Endothelial cell of umbilical vein (primary cell): ENCODE data around the gene PDE8B. TPM values are rescaled to one million over a fixed set of nuclear protein-coding genes. Genes with fewer than 3 reads are reported as not detected.

Experiments used
- BruUV-seq: library from RNA; stranded (reverse); fragments of 400-500 nt; replicated peaks from 2 replicates; lab custom pipeline; 2021; lab: Mats Ljungman, UMichigan
- CTCF ChIA-PET: fragments of 300-600, 350-600 bp; sonication (Branson Sonifier 250); formaldehyde crosslinking; loops from one replicate; lab custom pipeline; 2021; ENCODE audit warnings: antibody characterized with exemption, inconsistent platforms; lab: Charles Lee
- POLR2A ChIA-PET: fragments of 300-600, 350-600 bp; sonication (Branson Sonifier 250); formaldehyde crosslinking; loops from one replicate; lab custom pipeline; 2021; ENCODE audit warnings: antibody characterized with exemption, inconsistent platforms; lab: Charles Lee
- DNase-seq: peaks from one replicate; pipeline ENCODE4 v3.0.0-alpha.2; 2011; ENCODE audit warnings: low read depth, low spot score
- FAIRE-seq: peaks from 2 replicates; lab custom pipeline; 2011; peaks lifted over from hg19 to GRCh38; lab: Jason Lieb, UNC
- H2AFZ ChIP-seq: 2 replicates; pipeline ENCODE4 v1.6.0; 2012; ENCODE audit warnings: low read depth, low read length, control low read depth, inconsistent platforms
- H3K27ac ChIP-seq: 2 replicates; pipeline ENCODE4 v1.5.1; 2011; ENCODE audit warnings: low read depth, mild to moderate bottlenecking, control low read depth, low read length, moderate library complexity; ENCODE audit not compliant: insufficient read depth
- H3K27me3 ChIP-seq, 2 experiments: 2 replicates each; pipeline versions ENCODE4 v1.6.0 to v1.6.1; 2011; ENCODE audit warnings: low read length in 2 of 2, mixed read lengths in 1 of 2; ENCODE audit not compliant: control insufficient read depth in 2 of 2, insufficient read depth in 2 of 2
- H3K36me3 ChIP-seq, 2 experiments: 2 replicates in 1 of 2; 3 replicates in 1 of 2; pipeline ENCODE4 v1.5.1; 2011; ENCODE audit warnings: low read length in 2 of 2, mild to moderate bottlenecking in 1 of 2, moderate library complexity in 1 of 2; ENCODE audit not compliant: control insufficient read depth in 2 of 2, insufficient read depth in 2 of 2; ENCODE audit errors: extremely low read depth in 1 of 2
- H3K4me1 ChIP-seq: 3 replicates; pipeline ENCODE4 v1.5.1; 2011; ENCODE audit warnings: mild to moderate bottlenecking, low read length; ENCODE audit not compliant: control insufficient read depth, insufficient read depth; ENCODE audit errors: extremely low read depth
- H3K4me2 ChIP-seq: 2 replicates; pipeline ENCODE4 v1.6.1; 2011; ENCODE audit warnings: low read length, control low read depth, mixed read lengths; ENCODE audit not compliant: insufficient read depth
- H3K4me3 ChIP-seq, 3 experiments: fragments of 200-600 bp in 1 of 3; sonication (generic), shearing (Covaris generic) in 1 of 3; replicated peaks in 1 of 3; 2 replicates each; pipeline ENCODE4 v1.5.1; 2011 to 2016; ENCODE audit warnings: control low read depth in 3 of 3, low read length in 3 of 3, mild to moderate bottlenecking in 2 of 3, inconsistent platforms in 1 of 3, low read depth in 1 of 3, moderate library complexity in 1 of 3; ENCODE audit not compliant: insufficient read depth in 1 of 3
- H3K79me2 ChIP-seq: 2 replicates; pipeline ENCODE4 v1.6.0; 2012; ENCODE audit warnings: low read length, inconsistent platforms; ENCODE audit not compliant: control insufficient read depth, insufficient read depth
- H3K9ac ChIP-seq: replicated peaks from 2 replicates; pipeline ENCODE3; 2011; ENCODE audit warnings: low read length, control low read depth; ENCODE audit not compliant: insufficient read depth; ENCODE audit errors: extremely low read depth
- H3K9me1 ChIP-seq: replicated peaks from 3 replicates; pipeline ENCODE4 v1.6.0; 2011; ENCODE audit warnings: mild to moderate bottlenecking, low read length; ENCODE audit not compliant: control insufficient read depth, insufficient read depth; ENCODE audit errors: extremely low read depth
- H3K9me3 ChIP-seq: replicated peaks from 2 replicates; pipeline ENCODE4 v1.5.1; 2012; ENCODE audit warnings: low read length, inconsistent platforms; ENCODE audit not compliant: control insufficient read depth, insufficient read depth
- H4K20me1 ChIP-seq: replicated peaks from 2 replicates; pipeline ENCODE3; 2011; ENCODE audit warnings: mild to moderate bottlenecking, low read length; ENCODE audit not compliant: control insufficient read depth, insufficient read depth; ENCODE audit errors: extremely low read depth
- EZH2 ChIP-seq: IDR thresholded peaks from 2 replicates; pipeline ENCODE4 v1.6.1; 2012; ENCODE audit warnings: borderline replicate concordance, low read depth, mild to moderate bottlenecking, moderate library complexity, low read length, inconsistent platforms; ENCODE audit not compliant: severe bottlenecking
- FOS ChIP-seq: IDR thresholded peaks from 2 replicates; pipeline ENCODE4 v1.6.1; 2011; ENCODE audit warnings: mild to moderate bottlenecking, low read length, moderate library complexity, borderline replicate concordance; ENCODE audit not compliant: insufficient read depth
- GATA2 ChIP-seq: IDR thresholded peaks from 2 replicates; pipeline ENCODE4 v1.7.0; 2011; ENCODE audit warnings: low read depth, mild to moderate bottlenecking, moderate library complexity, mixed read lengths, low read length; ENCODE audit not compliant: insufficient read length, insufficient read depth
- JUN ChIP-seq: IDR thresholded peaks from 2 replicates; pipeline ENCODE4 v1.6.1; 2011; ENCODE audit warnings: borderline replicate concordance, low read depth; ENCODE audit not compliant: insufficient read length, insufficient read depth
- MAX ChIP-seq: IDR thresholded peaks from 2 replicates; pipeline ENCODE4 v1.6.1; 2011; ENCODE audit not compliant: insufficient read depth, insufficient read length
- MYC ChIP-seq: IDR thresholded peaks from one replicate; pipeline ENCODE4 v1.6.1; 2011; ENCODE audit warnings: mild to moderate bottlenecking, low read depth, low read length
- POLR2A ChIP-seq: IDR thresholded peaks from 2 replicates; pipeline ENCODE4 v1.6.1; 2012; ENCODE audit warnings: low read depth, mild to moderate bottlenecking, control low read depth, low read length
- POLR2AphosphoS5 ChIP-seq: IDR thresholded peaks from 2 replicates; pipeline ENCODE4 v1.6.1; 2012; ENCODE audit warnings: low read depth, mild to moderate bottlenecking, control low read depth, low read length, moderate library complexity; ENCODE audit not compliant: insufficient read depth
- dilution Hi-C: fragments of 300-500 bp; cut with MboI; formaldehyde crosslinking; loops from one replicate; pipeline ENCODE4 v1.15.0; 2019; ENCODE audit warnings: low sequenced_read_pairs; ENCODE audit not compliant: extremely low pct_ligation_motif_present
- intact Hi-C: fragments of 100-400 bp; cut with micrococcal nuclease; formaldehyde crosslinking; loops from one replicate; pipeline ENCODE4 v1.10.0; 2022
- polyA plus RNA-seq, 4 experiments: library from polyadenylated mRNA; depleted of rRNA in 3 of 4; stranded (reverse) in 3 of 4; unstranded in 1 of 4; fragments of >200 nt; gene quantifications; 2 replicates each; pipeline versions ENCODE4 v1.2.1 to v1.2.3, GENCODE V29; 2011 to 2012; ENCODE audit warnings: missing spikeins in 1 of 4
- total RNA-seq: library from RNA; stranded (reverse); gene quantifications from 2 replicates; pipeline ENCODE4 v1.2.3, GENCODE V29; 2021
- TF ChIP-seq, protein P1 (sequence below), 2 donors: IDR thresholded peaks; 1 replicate in 1 of 2; 2 replicates in 1 of 2; pipeline ENCODE4 v1.5.1; 2011; ENCODE audit warnings: low read length in 2 of 2, mild to moderate bottlenecking in 2 of 2, moderate library complexity in 2 of 2, control low read depth in 1 of 2, inconsistent platforms in 1 of 2, low read depth in 1 of 2; ENCODE audit not compliant: insufficient read depth in 1 of 2; ENCODE audit errors: extremely low read depth in 1 of 2

The PDE8B gene
- total and polyA plus RNA-seq, 2 donors (not counting 3 experiments of a cell fraction or from before 2014, with no cell fraction given) = not detected

- H3K4me2 ChIP-seq = no peak overlapping the region
- H3K4me1 ChIP-seq = no peaks in the 10 kb centered on the region
- no peak overlapping the region for H3K27ac ChIP-seq
- no peaks in the 10 kb centered on the region for H3K9me1 ChIP-seq
- ChIA-PET POLR2A (interaction anchor here (0.9 kb wide), 1 partner anchor 9 kb away, joined by 4 read pairs; no protein-coding TSS in a partner anchor), CTCF (interaction anchor here (0.9 to 1.2 kb wide), 3 partner anchors 9 to 55 kb away, joined by 3 to 4 read pairs (median 4); no protein-coding TSS in a partner anchor)
- TF ChIP-seq MAX = no peak
- TF ChIP-seq POLR2A = no peak
- TF ChIP-seq FOS = no peak
- TF ChIP-seq GATA2 = no peak
- no peak for TF ChIP-seq EZH2
- TF ChIP-seq POLR2AphosphoS5 = no peak
- TF ChIP-seq, protein P1, sequence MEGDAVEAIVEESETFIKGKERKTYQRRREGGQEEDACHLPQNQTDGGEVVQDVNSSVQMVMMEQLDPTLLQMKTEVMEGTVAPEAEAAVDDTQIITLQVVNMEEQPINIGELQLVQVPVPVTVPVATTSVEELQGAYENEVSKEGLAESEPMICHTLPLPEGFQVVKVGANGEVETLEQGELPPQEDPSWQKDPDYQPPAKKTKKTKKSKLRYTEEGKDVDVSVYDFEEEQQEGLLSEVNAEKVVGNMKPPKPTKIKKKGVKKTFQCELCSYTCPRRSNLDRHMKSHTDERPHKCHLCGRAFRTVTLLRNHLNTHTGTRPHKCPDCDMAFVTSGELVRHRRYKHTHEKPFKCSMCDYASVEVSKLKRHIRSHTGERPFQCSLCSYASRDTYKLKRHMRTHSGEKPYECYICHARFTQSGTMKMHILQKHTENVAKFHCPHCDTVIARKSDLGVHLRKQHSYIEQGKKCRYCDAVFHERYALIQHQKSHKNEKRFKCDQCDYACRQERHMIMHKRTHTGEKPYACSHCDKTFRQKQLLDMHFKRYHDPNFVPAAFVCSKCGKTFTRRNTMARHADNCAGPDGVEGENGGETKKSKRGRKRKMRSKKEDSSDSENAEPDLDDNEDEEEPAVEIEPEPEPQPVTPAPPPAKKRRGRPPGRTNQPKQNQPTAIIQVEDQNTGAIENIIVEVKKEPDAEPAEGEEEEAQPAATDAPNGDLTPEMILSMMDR (IDR thresholded peaks at IDR 0.05; ENCODE audit: extremely low read depth in 1 of 2, insufficient read depth in 1 of 2, low read depth in 1 of 2, low read length in 2 of 2) = no peak
- TF ChIP-seq MYC = no peak
- TF ChIP-seq JUN = no peak
- BruUV-seq = no TSS peak
- dilution Hi-C loops (no loop called here), intact Hi-C loops (no loop called here)
- H3K9me3 ChIP-seq = no peaks in the 10 kb centered on the region
- no peak overlapping the region for H3K9ac ChIP-seq
- no peaks in the 10 kb centered on the region for H4K20me1 ChIP-seq
- DNase-seq (no peak), FAIRE-seq (no peak)
- H3K79me2 ChIP-seq = no peaks in the 10 kb centered on the region
- peaks cover 0 to 3% of the 10 kb centered on the region in 2 experiments for H3K36me3 ChIP-seq
- no peaks in the 10 kb centered on the region for H3K27me3 ChIP-seq
- no peak overlapping the region for H3K4me3 ChIP-seq
- no peak overlapping the region for H2AFZ ChIP-seq
Measured at GRCh38 chr5:77427998-77428397, 217.5 kb downstream of the PDE8B start.
